Panc1 (cell line): ENCODE data around the gene NLRP14.

Source experiments
- CTCF ChIP-seq: fragments of 450-650 bp; IDR thresholded peaks from 2 replicates; pipeline ENCODE4 v1.5.1; 2017; ENCODE audit warnings: mild to moderate bottlenecking
- POLR2AphosphoS5 ChIP-seq: IDR thresholded peaks from 2 replicates; pipeline ENCODE4 v1.6.1; 2012; ENCODE audit warnings: mild to moderate bottlenecking, low read depth, low read length, moderate library complexity
- TCF7L2 ChIP-seq: IDR thresholded peaks from 2 replicates; pipeline ENCODE4 v1.6.1; 2011; ENCODE audit warnings: mild to moderate bottlenecking, low read depth, low read length, inconsistent platforms

GRCh38 chr11:7062534-7062933 is 42.3 kb downstream of the NLRP14 start:
- TF ChIP-seq CTCF, result no peak
- TF ChIP-seq POLR2AphosphoS5, result no peak
- TF ChIP-seq TCF7L2, result no peak
